ENCODE data around the gene PCDHB14.

PCDHB14 gene

GRCh38 chr5:141272906-141273305 is 49.8 kb downstream of the PCDHB14 start:
- no peak for DNase-seq (ENCODE audit: low read depth in 1 of 2, low spot score in 1 of 2)
